ENCODE data around the gene NME2.
"Not testable (repeated sequence)": the region's sequence is repeated elsewhere in the genome, so short reads cannot be mapped to it uniquely, and the experiment has no call there.

NME2 gene

DNA sequence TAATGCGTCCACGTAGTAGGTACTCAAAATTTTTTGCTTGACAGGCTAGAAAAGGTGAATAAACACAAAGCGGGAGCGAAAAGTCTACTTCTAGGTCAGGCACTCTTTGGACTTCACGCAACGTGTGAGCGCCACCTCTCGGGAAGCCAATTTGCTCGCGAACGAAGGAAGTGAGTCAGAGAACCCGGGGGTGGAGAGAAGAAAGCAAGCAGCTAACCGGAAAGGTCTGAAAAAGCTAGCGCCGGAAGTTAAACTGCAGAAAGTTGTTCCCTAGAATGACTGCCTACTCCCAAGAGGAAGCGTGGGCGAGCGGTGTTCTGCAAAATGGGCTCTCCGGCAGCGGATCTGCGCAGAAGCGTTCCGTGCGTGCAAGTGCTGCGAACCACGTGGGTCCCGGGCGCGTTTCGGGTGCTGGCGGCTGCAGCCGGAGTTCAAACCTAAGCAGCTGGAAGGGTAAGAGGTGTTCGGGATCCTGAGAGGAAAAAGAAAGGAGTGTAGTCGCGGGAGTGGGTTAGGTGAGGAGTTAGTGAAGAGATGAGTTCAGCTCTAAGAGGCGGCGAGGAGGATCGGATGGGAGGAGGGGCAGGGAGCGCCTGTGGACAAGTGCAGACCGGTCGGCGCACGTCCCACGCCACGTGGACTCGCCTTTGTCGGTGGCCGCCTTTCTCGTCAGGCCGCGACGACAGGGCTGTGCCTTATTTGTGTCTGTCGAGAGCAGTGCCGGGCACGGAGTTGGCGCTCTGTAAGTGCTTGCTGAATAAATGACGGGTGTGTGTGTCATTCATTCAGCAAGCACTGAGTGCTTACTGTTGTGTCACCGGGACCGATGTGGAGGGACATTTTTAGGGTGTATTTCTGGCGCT, 12.8 kb upstream of the NME2 start, which contains the start of gene NME1:
TSS of gene NME1 (plus strand) at position 350 of the 863 bp plus-strand sequence. CDS start 2,096 bp downstream, outside the sequence.
- DNase-seq, result peak; percentile 98

DNA sequence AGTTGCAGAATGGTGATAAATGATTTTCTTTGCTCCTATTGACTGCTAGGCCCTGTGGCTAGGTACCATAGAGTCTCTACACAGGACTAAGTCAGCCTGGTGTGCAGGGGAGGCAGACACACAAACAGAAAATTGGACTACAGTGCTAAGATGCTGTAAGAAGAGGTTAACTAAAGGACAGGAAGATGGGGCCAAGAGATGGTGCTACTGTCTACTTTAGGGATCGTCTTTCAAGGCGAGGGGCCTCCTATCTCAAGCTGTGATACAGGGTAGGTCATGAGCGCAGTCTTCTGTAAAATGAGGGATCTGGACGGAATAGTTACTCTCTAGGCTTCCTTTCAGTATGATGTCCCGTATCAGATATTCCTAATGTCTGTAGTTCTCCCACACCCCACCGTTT, 12.0 kb upstream of the NME2 start:
- DNase-seq, result peak; percentile 6

- no peak for DNase-seq
These were observed 10.8 kb upstream of the NME2 start for GRCh38 chr17:51155416-51155815.

DNA sequence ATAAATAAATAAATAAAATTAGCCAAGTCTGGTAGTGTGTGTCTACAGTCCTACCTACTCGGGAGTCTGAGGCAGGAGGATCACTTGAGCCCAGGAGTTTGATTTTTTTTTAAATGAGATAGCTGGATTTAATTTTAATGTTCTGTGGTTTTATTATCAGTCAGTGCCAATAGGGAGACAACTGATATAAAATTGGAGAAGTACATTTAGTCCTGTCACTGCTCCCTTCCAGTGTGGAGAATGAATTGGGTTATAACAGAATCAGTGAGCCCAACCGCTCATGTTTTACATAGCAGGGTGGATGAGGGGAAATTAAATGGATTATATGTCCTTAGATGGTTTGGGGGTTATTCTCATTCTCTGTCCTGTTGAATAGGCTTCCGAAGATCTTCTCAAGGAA, 6.6 kb upstream of the NME2 start:
- no peak for DNase-seq

- no peak for DNase-seq
These were observed 4.7 kb upstream of the NME2 start for GRCh38 chr17:51161541-51161940.

DNA sequence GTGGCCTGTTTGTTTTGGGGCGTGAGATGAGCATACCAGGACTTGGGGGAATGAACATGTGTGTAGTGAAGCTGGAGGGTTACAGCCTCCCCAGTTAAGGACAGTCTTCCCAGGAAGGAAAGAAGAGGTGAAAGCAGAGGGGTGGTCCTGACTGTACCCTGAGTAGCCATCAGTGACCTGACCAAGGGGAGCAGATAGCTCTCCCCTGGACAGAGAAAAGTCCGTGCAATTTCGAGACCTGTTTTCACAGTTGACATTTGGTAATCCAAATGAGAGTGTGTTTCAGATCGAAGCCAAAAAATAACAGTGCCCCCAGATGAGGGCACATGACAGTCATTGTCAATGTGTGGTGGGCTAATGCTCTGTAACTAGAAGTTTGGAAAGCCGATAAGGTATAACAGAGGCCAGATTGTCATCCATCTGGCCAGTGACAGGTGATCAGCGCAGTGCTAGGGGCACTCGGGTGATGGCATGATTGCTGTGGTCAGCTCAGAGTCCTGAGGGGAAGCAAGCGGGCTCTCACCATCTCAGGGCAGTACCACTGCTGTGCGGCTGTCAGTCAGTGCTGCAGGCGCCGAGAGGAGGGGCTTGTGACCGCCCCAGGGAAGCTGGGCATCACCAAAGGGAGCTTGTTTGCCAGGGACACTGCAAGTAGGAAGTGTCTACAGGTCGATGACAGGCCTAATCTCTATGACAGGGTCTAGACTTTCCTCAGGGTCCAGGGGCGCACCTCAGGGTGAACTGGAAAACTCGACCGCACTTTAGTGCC, 1.1 kb upstream of the NME2 start:
- no peak for DNase-seq

- no peak for DNase-seq
These were observed 472 bp upstream of the NME2 start for GRCh38 chr17:51165680-51166197.

GRCh38 chr17:51166987-51167931, 1.0 kb downstream of the NME2 start:
- peak; percentile 63 for DNase-seq

- no peak for DNase-seq
These were observed 3.1 kb downstream of the NME2 start for GRCh38 chr17:51169340-51169739.

DNA sequence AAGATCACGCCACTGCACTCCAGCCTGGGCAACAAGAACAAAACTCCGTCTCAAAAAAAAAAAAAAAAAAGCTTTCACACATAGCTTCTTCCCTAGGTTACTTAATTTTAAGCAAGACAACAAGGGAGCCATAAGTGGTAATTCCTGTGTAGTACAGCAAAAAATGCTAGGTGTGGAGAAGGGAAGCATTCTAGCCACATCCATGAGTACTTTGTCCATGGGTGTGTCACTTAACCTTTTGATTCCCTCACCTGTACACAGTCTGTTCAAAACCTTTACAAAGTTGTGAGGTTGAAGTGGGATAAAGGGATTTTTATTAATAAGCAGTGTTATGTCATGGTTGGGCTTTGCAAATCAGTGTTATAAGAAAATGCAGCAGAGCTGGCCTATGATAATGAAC, 4.5 kb downstream of the NME2 start:
- no peak for DNase-seq

- DNase-seq, result not testable (repeated sequence)
These were observed 5.8 kb downstream of the NME2 start for GRCh38 chr17:51172030-51172429.

GRCh38 chr17:51180486-51180885, 14.3 kb downstream of the NME2 start:
- no peak for DNase-seq

DNA sequence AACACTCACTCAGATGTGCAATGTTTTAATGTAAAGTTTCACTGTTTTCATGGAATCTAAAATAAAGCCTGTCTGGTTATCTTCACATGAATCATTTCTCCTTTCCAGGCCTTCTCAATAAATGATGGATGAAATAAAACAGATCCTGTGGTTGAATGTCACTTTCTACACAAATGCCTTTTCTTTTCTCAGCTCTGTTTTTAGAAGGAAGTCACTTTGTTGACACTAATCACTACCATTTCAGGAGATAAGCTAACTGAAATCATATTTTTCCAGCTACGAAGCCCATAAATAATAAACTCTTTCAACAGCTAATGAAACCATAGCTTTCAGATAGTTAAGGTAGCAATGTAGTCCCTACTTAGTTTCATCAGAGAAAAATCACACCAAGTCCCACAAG, 17.9 kb downstream of the NME2 start:
- DNase-seq, result no peak

- DNase-seq, result no peak
These were observed 19.6 kb downstream of the NME2 start for GRCh38 chr17:51185763-51186332.

DNA sequence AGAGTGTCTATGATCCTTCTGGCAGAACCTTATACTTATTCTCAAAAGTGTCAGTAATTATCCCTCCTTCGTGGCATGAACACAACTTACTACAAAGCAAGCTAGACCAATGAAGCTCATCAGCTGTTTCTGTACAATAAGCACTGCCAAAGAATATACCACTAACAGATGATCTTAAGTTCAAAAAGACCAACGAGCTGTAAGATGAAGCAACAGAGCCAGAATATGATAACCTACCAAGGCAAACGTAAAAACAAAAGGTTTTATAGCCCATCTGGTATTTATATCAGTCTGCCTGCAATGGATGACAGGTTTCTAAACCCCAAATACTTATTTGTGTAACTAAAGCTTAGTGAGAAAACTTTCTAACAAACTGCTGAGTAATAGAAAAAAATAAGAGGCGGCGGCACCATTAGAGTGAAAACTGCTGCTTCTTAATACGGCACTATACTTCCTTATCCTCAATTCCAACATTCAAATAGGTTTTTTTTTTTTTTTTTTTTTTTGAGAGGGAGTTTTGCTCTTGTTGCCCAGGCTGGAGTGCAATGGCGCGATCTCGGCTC, 22.1 kb downstream of the NME2 start:
- DNase-seq, result no peak

GRCh38 chr17:51189162-51189561, 23.0 kb downstream of the NME2 start:
- DNase-seq, result no peak

DNA sequence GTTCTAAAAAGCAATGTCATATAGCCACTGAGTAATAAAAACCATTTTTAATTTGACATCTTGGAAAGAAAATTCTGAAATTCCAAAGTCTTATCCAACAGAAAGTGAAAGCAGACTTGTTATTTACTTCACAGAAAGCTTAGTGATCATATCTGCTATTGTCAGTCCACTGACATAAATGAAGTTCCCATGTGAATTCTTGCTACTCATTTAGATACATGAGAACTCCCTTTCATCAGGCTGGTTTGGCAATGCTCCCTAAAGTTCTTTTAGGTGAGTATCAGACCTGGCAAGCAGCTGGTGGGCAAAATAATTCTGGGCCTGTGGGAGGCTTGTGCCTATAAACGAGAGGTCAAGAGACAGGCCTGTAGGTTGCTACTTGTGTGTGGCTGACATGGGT, 23.4 kb downstream of the NME2 start:
- DNase-seq, result no peak

DNA sequence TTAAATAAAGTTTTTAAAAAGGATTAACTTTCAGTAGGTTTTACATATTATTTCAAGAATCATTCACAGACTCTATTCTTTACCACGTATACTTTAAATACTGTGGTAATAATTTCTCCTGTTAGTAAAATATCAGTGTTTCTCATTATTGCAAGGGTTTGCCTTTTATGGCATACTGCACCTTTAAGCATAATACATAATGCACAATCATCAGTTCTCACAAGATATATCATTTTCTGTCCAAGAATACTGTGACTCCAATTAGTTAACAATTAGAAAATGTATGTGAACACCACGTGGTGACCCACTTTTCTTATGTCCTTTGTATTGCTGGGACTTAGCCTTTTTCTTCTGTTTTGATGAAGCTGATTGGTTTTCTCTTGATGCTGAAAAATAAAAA, 25.7 kb downstream of the NME2 start:
- no peak for DNase-seq

DNA sequence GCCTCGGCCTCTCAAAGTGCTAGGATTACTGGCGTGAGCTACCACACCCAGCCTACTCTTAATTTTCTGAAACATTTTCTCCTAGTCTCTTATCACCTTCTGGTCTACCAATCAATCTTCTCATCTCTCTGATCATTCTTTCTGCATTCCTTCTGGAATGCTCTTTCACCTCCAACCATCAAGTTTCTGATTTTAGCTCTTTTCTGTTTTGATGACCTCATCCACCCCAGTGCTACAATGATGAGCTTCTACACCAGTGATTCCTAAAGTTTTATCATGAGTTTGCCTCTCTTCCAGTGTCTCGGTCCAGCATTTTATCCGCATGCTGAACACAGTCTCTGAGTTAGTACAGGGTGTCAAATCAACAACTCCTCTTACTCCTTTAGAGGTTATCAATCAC, 31.5 kb downstream of the NME2 start:
- DNase-seq, result no peak

DNA sequence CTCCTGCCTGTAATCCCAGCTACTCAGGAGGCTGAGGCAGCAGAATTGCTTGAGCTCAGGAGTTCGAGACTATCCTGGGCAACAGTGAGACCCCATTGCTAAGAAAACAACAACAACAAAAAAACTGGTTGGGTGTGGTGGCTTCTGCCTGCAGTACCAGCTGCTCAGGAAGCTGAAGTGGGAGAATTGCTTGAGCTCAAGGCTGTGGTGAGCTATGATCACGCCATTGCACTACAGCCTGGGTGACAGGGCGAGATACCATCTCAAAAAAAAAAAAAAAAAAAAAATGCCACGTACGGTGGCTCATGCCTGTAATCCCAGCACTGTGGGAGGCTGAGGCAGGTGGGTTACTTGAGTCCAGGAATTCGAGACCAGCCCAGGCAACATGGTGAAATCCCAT, 34.1 kb downstream of the NME2 start:
- peak; percentile 28 for DNase-seq

DNA sequence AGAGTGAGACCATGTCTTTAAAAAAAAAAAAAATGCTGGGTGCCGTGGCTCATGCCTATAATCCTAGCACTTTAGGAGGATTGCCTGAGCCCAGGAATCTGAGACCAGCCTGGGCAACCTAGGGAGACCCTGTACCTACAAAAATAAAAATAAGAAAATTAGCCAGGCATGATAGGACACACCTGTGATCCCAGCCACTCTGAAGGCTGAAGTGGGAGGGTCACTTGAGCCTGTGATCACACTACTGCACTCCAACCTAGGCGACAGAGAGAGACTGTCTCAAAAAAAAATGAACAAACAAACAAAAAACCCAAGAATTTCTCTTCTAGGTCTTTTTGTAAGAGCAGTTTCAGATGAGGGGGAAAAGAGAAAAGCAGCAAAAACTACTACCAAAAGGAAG, 34.6 kb downstream of the NME2 start:
- DNase-seq, result no peak

GRCh38 chr17:51203838-51204237, 37.6 kb downstream of the NME2 start:
- no peak for DNase-seq

Measured in CD4-positive, alpha-beta T cell treated with Interleukin-12 subunit alpha and Interleukin-12 subunit beta, for 1 hour (primary cell).